HG03520 (cell line): ENCODE data around the gene CABLES1.

Source experiments
- ATAC-seq: cut with Tn5 transposase; IDR thresholded peaks from one replicate; pipeline ENCODE4 v1.9.1; 2021; ENCODE audit warnings: mild to moderate bottlenecking, moderate library complexity; ENCODE audit not compliant: unreplicated experiment

CABLES1 gene

DNA sequence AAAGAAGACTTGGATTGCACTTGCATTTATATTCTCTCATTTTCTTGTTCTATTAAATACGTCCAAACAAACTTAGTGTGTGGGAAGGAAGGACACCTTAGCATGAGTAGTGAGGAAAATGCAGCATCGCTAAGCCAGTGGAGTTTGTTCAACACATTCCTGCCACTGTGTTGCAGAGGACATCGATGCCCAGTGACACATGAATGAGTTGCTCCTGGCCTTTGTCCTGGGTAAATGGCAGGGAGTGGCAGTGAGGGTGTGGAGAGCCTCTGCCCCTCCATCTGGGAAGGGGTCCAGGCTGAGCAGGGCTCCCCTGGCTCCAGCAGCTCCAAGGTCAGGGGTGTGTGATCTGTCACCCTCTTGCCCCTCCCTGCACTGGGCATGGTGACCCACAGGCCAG, 75.9 kb downstream of the CABLES1 start:
- ATAC-seq: no peak

DNA sequence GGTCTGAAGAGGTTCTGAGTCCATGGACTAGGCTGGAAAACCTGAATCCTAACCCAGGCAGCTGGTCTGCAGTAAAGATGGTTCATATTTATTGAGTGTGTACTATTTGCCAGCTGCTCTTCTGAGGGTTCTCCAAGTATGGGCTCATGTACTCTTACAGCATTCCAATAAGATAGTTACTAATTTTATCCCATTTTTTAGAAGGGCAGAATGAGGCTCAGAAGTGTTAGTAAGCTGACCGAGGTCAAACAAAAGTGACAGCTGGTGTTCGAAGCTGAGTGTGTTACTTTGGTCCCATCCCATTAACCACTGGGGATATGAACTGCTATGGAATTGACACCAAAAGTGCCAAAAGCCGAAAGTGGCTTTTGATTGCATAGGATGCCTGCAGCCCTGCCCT, 76.9 kb downstream of the CABLES1 start:
- no peak for ATAC-seq

DNA sequence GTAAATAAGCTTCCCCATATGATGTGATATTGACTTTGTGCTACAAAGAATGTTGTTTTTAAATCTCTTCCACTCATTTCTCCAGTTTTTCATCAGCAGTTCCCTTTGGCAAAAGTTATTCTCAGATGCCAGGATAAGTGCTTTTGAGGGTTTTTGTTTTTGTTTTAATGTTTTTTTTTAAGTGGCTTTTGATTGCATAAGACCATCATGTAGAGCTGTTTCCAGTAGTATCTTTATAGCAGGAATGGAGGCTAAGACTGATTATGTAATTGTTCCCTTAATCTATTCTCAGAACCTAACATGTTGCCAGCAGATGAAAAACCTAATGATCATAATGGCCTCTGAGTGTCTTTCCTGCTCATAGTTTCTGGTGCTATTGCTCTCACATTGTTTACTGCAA, 77.9 kb downstream of the CABLES1 start:
- no peak for ATAC-seq

DNA sequence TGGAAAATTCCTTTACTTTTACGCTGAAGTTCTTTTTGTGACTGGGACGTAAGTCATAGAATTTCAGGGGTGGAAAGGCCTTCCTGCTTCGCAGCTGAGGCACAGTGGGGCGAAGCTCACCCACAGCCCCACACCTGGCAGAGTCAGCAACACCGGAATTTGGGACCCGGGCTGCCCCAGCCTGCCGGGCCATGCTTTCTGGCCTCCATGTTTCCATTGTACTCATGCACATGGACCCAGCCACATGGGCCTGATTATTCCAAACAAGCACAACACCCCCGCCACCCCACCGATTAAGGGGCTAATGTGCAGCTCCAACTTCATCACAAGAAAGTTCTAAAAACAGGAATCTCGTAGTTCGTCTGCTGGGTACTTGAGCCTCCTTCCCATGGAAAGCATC, 82.5 kb downstream of the CABLES1 start:
- ATAC-seq: no peak

DNA sequence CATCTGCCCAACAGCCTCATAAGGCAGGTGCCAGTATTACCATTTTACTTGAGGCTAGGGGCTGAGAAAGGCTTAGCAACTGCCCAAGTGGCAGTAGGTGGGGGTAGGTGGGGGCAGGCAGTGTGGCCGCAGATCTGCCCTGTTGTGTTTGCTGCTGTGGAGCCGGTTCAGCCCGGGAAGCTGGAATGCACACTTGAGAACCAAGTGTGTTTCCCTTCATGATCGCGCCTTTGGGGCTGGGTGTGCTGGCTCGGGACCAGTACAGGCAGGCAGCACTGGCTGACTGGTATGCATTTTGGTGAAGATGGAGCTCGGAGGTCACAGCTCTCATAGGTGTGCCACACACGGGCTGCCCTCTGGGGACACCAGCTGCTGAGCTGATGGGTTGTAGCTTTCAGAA, 85.1 kb downstream of the CABLES1 start:
- ATAC-seq: no peak

DNA sequence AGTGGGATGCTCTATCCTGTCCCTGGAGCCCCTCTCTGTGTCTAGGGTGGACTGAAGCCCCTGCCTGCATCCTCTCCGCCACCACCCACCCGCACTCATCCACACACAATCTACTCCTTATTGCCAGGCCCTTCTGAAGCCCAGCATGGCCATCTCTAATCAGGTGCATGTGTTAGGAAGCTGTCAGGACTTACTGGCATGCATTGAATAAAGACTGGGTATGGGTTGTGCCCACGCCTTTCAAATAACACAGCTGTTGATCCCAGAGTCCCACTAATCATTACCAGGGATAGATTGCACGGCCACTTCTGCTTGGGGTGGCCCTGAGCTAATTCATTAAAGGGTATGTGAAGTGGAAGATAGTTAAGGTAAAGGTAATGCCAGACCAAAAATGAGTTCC, 88.4 kb downstream of the CABLES1 start:
- ATAC-seq: no peak

DNA sequence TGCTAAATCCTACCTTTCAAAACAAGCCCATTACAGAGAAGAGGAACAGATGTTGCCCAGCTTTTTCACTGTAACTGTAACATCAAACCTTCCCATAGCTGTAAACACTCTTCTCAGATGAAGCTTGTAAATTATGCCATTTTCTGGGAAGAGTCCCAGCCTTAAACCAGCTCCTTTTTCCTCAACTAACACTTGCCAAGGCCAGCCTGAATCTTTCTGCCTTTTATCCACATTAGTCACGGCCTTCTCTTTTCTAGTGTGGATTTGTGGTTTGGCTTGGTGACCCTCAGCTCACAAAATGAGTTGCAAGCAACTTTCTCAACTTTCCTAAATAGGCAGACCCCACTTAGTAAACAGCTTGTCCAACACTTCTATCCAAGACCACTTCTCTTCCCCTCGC, 90.2 kb downstream of the CABLES1 start:
- no peak for ATAC-seq

DNA sequence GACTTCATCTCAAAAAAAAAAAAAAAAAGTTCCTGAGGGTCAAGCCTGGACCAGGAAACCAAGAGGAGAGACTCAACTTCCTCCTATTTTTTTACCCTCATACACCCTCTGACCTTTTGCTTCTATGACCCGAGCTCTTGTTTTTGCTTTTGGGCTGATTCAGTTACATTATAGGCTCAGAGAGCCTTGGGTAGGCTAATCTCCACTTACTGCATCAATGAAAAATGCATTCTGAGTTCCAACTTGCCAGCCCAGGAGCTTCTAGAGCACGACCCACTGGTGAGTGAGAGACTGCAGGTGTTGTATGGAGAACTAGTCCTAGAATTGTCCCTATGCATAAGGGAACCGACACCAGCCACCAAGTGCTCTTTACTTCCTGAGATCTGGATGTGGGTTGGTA, 91.1 kb downstream of the CABLES1 start:
- no peak for ATAC-seq

DNA sequence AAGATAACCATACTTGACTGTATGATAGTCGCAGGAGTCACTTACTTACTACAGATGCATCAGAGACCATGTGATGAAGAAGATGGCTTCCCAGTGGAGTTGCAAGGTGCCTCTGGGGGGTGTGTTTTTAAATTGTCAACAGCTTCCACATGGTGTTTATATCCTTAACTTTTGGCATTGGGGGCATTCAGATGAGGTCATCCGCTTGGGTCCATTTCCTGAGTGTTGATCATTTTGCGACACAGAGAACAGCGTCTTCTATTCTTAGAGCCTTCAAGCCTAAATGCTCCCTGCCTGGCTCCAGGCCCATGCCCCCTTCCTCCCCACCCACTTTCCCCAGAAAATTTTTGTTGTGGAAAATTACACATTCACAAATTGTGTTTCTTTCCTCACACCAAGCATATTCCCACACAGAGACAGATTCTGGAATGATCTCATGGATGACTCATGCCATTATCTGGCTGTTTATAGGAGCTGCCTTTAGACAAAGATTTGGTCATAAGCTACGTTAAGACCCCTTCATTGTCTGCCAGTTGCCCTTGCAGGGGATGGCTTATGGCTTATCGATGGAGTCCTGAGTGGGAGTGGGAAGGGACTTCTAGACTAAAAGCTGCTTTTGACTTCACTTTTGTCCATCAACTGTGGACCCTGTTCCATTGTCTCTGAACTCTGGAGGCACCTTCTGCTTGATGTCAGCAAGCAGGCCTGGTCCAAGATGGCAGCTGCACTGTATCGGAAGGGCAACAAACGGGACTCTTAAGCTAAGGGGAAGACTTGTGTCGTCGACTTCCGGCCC, 91.8 kb downstream of the CABLES1 start:
- no peak for ATAC-seq

DNA sequence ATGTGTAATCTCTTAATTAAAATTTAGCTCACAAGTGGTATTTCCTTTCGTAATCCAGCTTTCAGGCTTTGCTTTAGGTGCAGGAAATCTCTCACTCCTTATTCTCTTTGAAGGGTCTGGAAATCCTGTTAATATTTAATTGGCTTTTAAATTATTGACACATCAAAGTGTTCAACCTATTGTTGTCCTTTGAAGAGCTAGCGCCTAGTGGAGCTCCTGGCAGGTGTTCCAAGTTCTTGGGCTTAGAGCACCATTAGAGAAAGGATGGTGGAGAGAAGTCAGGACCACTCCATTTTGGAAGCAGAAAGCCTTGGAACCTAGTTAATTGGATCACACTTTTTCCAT, 92.4 kb downstream of the CABLES1 start:
- ATAC-seq: no peak

DNA sequence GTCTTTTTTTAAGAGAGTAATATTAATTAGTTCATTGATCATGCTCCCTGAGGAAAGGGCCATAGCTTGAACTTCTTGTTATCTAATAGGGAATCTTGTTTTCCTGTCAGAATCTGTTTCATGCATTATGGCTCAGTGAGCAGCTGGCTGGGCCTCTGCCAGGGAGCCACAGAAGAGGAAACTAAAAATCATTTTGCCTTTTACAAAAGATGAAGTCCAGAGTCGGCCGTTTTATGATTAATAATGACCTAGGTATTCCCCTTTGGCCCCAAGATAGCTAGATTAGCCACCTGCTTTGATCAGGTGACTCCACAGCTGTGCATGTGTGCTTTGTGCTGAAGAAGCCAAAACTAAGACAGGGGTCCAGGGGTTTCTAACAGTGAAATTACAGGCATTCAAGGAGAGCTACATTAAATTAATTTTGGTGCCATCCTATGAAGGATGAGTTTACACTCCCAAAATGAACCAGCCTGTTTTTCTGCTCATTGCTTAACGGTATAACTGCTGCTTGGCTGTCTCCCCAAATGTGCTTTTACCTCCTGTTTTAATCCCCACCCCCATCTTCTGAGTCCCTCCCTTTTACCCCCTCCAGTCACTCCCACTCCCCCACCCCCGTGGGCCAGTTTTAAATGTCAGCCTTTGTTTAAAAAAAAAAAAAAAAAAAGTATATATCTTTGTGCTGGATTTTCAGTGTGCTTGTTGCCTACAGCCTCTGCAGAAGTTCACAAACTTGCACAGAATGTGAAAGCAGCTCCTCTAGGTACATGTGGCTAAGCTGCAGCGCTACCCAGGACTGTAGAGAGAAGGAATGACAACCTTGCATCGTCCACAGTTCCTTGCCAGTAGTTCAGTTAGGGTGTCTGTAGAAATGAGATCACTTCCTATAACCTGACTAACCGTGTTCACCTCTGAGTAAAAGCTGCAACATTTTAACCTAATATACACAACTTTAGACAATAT, 93.1 kb downstream of the CABLES1 start:
- peak; percentile 27 for ATAC-seq

DNA sequence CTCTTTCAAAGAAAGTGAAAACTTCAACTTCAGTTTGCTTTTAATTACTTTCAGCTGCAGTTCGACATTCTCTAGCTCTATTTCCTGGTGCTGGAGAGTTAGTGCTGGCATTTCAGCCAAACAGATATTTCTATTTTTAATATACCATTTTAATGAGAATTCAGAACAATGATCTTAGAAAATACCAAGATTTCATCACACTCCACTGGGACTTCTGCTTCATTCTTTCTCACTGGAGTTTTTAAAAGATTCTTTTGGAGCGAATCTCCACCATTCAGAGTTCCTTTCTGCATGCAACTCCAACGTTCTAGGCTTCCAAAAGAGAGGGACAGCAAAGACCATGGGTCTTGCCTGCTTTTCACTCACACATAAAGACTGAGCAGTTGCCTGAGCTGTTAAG, 94.2 kb downstream of the CABLES1 start:
- no peak for ATAC-seq

DNA sequence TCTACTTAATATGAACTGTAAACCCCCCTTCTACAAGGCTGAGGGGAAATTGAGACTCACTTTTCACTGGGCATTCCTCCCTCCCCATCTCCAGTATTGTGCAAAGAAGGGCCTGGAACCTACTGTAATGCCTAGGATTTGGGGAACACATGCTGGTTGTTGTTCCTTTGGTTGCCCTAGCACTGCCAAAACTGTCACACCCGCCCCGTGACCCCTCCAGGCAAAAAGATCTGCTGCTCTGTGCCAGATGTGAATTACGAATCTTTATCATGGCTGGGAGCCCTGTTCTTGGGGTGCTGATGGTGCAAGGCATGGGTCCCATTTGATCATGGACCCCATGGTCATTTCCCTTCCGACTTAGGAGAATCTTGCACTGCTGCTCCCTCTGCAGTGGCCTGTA, 95.4 kb downstream of the CABLES1 start:
- ATAC-seq: no peak

DNA sequence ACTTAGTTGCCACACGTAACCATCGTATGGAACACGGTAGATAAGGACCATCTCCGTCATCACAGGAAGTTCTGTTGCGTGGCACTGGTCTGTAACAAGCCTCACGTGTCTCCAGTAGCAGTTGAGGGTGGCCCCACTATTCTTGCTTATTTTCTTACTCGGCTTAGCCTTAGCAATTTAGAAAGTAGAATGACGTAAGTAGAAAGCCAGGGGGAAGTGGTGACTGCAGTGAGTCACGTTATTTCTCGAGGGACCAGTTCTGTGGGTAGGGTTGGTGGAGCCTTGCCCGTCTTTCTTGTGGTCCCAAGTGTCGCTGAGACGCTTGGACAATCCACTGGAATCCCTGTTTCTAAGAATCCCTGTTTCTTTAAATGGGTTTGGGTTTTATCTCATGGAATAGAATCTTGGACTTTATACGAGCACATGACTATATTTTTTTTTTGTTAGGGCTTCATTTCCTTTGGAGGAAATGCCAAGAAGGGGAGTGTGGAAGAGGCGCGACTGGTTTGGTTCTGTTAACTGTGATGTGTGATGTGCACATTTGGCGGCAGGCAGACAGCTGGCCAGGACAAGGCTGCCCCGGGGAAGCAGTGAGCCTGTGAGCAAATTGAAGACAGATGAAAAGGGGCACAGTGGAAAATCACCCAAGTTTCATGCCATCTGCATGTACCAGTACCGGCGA, 96.2 kb downstream of the CABLES1 start:
- peak; percentile 90 for ATAC-seq

DNA sequence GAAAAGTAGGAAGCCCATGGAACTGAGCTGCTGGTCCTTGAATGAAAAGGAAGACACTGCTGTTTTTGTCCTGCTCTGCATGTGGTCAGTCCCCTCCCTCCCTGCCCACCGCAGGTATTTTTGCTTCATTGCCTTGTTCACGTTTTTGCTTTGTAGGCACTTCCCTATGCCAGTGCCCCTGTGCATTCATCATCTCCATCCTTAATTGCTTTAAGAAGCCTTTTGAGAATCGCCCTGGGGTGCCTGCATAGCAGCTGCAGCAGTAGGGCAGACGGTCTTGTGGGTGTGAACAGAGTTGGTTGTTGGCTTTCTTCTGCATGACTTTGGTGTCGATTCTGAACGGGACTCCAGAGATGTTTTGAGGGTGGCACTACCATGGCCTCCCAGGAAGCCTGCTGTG, 97.0 kb downstream of the CABLES1 start:
- ATAC-seq: no peak

DNA sequence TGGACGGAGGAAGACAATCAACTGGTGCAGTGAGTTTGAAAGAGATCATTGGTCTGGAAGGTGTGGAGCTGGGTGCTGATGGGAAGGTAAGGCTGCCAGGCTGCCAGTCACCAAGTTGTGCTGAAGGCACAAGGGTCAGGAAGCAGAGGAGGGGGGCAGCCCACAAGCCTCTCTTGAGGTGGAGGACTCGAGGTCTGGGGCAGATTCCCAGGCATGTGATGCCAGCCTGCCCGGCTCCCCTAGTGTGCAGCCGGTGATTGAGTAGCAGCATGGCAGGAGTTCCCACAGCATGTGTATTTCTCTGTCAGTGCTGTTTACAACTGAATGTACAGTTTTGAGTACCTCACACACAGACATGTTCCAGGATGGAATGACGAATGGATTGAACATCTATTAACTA, 99.3 kb downstream of the CABLES1 start:
- no peak for ATAC-seq

DNA sequence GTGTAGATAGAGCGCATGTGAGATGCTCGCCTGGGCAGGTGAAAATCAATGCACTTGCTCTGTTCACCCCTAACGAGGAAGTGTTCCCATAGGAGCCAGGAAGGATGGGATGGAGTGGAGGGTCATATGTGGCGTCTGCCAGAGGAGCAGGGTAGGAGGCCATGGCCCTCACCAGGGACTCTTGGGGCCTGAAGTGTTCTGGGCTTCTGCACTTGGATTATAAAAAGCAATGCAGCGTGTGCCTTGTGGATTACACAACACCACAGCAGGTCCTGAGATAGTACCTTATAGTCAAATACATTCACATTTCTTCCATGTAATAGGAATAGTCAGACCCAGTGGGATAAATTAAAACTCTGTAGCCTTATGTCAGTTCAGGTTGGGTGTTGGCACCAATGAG, 100.1 kb downstream of the CABLES1 start:
- ATAC-seq: no peak

DNA sequence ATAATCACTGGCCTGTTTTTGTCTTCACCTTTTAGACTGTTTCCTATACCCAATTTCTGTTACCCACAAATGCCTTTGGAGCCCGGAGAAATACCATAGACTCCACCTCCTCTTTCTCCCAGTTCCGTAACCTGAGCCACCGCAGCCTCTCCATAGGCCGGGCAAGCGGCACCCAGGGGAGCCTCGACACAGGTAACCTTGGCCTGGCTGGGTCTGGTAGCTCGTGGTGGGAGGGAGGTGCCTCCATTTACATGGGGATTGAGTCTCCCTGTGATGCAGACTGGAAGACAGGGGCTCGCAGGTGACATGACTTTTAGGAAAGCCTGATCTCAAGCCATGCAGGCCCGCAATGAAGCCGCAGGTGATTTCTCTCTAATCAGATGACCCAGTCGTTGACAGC, 100.6 kb downstream of the CABLES1 start:
- ATAC-seq: no peak

DNA sequence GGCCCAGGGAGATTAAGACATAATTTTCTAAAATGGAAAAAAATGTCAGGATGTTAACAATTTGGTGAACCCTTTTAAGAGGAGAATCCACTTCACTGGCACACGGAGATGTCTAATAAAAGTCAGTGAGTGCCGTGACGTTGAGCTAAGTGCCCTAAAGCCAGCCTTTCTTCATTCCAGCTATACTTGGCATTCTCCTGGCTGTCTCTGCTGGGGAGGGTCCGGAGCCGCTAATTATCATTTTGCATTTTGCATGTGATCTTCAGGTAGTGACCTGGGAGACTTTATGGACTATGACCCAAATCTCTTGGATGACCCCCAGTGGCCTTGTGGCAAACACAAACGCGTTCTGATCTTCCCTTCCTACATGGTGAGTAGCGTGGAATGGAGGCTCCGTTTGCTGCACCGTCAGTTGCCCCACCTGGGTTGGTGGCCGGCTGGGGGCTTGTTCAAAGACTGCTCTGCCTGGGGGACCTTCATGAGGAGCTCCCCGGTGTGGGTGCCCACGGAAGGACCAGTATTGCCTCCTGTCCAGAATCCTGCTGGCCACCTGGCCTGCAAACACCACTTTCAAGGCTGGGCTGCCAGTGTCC, 101.7 kb downstream of the CABLES1 start:
- no peak for ATAC-seq

DNA sequence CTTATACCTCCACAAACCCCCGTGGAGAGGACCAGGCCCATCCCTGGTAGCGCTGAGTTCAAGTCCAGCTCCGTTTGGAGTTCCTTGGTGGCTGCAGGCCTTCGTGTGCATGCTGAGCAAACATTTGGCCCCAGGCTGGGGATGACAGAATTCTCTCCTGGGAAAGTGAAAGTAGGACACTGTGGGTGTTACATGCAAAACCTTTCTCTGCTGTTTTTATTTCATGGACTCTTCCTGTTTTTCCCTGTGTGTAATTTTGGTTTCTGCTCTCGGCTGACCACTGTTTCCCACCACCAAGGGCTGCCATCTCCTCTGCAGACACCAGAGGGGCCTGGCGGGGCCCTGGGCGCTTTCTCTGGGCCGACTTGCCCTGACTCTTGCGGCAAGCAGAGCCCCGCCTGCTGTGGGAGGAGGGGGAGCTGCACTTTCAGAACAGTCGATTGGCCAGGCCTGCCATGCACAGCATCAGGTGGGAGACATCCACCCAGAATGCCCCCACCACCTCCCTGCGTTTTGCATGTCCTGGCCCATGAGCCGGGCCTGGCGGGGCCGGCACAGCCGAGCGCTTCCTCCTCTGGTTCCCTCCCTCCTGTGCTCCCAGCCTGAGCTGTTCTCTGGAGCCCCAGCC, 102.4 kb downstream of the CABLES1 start:
- ATAC-seq: no peak

DNA sequence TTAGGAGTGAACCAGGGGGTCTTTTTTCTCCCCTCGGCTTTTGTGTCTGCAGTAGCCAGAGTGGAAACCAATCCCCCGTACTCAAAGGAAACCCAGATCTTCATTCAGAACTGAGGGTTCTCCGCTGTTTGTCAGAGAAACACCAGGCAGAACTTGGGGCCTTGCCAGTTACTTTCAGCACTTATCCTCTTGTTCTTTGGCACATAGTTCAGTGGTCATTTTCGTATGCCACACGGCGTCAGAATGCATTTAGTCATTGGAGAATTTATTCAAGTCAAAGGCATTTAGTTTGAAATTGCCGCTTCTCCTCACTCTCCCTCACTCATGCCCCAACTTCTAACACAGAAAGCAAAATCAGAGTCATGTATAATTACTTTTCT, 102.9 kb downstream of the CABLES1 start:
- no peak for ATAC-seq
